ENCODE results near the gene AAGAB. TPM values are rescaled to one million over a fixed set of nuclear protein-coding genes. Genes with fewer than 3 reads are reported as not detected.
"Not testable (repeated sequence)": the region's sequence is repeated elsewhere in the genome, so short reads cannot be mapped to it uniquely, and the experiment has no call there.

AAGAB gene
- total RNA-seq, 4 donors from 2014 or later = 29.4 to 39.2 (median 30.9) TPM

DNA sequence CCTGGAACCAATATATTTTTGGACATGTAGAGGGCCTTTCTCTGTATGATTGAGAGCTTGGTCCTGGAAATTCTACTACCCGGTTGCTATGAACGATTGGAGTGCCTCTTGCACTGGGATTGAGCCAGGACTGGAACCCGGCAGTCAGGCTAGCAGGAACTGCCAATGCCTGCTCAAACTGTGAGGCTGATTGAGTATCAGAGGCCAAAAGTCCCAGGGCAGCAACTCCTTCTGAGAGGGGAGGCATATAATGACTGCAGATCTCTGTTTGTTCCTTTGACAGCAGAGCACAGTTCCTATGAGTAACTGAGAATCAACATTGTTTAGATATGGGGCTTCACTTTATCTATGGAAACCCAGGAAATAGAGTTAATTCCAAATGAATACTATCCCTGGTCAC, 13.0 kb upstream of the AAGAB start:
- no peaks in the 10 kb centered on the region for H3K27me3 ChIP-seq
- TF ChIP-seq, protein P1, sequence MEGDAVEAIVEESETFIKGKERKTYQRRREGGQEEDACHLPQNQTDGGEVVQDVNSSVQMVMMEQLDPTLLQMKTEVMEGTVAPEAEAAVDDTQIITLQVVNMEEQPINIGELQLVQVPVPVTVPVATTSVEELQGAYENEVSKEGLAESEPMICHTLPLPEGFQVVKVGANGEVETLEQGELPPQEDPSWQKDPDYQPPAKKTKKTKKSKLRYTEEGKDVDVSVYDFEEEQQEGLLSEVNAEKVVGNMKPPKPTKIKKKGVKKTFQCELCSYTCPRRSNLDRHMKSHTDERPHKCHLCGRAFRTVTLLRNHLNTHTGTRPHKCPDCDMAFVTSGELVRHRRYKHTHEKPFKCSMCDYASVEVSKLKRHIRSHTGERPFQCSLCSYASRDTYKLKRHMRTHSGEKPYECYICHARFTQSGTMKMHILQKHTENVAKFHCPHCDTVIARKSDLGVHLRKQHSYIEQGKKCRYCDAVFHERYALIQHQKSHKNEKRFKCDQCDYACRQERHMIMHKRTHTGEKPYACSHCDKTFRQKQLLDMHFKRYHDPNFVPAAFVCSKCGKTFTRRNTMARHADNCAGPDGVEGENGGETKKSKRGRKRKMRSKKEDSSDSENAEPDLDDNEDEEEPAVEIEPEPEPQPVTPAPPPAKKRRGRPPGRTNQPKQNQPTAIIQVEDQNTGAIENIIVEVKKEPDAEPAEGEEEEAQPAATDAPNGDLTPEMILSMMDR (IDR thresholded peaks at IDR 0.05 in 4 of 5, conservative IDR thresholded peaks at IDR 0.05 in 1 of 5) = no peak
- TF ChIP-seq POLR2A (IDR thresholded peaks at IDR 0.05) = no peak
- DNase-seq (no peak), ATAC-seq (no peak)
- H3K4me1 ChIP-seq = no peaks in the 10 kb centered on the region
- intact Hi-C loops (cut with DNase I; ENCODE audit: low total_unique reads) = no loop called here
- no peak overlapping the region for H3K27ac ChIP-seq
- no peaks in the 10 kb centered on the region for H3K9me3 ChIP-seq
- no peak overlapping the region for H3K4me3 ChIP-seq
- in situ Hi-C loops (cut with MboI; ENCODE audit: low sequenced_read_pairs in 4 of 4) = no loop called here
- H3K36me3 ChIP-seq = no peaks in the 10 kb centered on the region

DNA sequence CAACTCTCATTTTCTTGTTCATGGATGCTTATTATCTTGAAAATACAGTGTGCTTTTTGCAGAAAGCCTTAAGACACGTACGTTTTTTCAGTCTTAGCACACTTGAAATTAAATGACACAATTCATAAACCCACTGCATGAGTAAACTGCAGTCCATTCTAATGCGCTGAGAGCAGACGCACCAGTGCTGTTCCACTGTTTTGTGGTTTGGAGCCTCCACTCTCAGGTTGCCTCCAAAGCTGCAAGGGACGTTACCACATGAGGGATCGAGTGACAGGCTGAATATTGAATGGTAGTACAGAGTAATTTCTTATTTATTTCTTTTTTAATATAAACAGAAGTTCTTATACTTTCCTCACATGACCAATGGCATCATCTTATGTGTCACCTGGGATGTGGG, 12.4 kb upstream of the AAGAB start:
- no peak for DNase-seq
- no peak for TF ChIP-seq POLR2A (IDR thresholded peaks at IDR 0.05)
- TF ChIP-seq, protein P1 (IDR thresholded peaks at IDR 0.05 in 4 of 5, conservative IDR thresholded peaks at IDR 0.05 in 1 of 5) = no peak
- intact Hi-C loops (cut with DNase I; ENCODE audit: low total_unique reads) = no loop called here
- Histone ChIP-seq H3K27ac (no peak overlapping the region), H3K36me3 (no peaks in the 10 kb centered on the region), H3K4me1 (no peaks in the 10 kb centered on the region), H3K27me3 (no peaks in the 10 kb centered on the region), H3K9me3 (no peaks in the 10 kb centered on the region), H3K4me3 (no peak overlapping the region)
- no peak for ATAC-seq
- in situ Hi-C loops (cut with MboI; ENCODE audit: low sequenced_read_pairs in 4 of 4) = no loop called here

GRCh38 chr15:67259806-67260205, 5.3 kb upstream of the AAGAB start:
- no peaks in the 10 kb centered on the region for H3K27me3 ChIP-seq

DNA sequence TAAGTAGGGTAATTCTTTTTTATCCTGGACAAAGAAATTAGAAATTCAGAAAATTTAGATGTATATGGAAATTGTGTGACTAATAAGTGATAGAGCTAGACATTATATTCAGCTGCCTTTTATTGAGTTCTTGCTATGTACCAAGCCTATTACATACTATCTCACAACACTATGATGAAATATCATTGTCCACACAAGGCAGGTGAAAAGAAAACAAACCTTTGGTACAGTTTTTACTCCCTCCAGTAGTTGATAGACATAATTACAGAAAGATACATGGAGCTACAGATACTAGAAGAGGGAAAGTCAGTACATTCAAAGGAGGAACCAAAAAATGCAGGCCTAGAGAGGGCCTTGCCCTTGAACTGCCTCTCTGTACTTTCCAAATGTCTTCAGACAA, 4.9 kb upstream of the AAGAB start:
- no peaks in the 10 kb centered on the region for H3K27me3 ChIP-seq
- no peaks in the 10 kb centered on the region for H3K9me3 ChIP-seq
- H3K4me1 ChIP-seq = peaks cover 0 to 4% of the 10 kb centered on the region in 2 donors
- H3K4me3 ChIP-seq = no peak overlapping the region
- DNase-seq (no peak), ATAC-seq (no peak)
- H3K27ac ChIP-seq = no peak overlapping the region
- no peaks in the 10 kb centered on the region for H3K36me3 ChIP-seq
- intact Hi-C loops (cut with DNase I; ENCODE audit: low total_unique reads) (loop anchor here (10.0 kb wide), 1 partner anchor 285 kb away; the partner anchor contains the start of gene MAP2K5), in situ Hi-C loops (cut with MboI; ENCODE audit: low sequenced_read_pairs in 4 of 4) (loop anchor here in 1 of 4 donors (10.0 kb wide), 1 partner anchor 195 kb away; the partner anchor contains the start of gene SMAD3)
- no peak for TF ChIP-seq POLR2A (IDR thresholded peaks at IDR 0.05)
- TF ChIP-seq, protein P1 (IDR thresholded peaks at IDR 0.05 in 4 of 5, conservative IDR thresholded peaks at IDR 0.05 in 1 of 5) = no peak

More at GRCh38 chr15:67259806-67260205, 5.3 kb upstream of the AAGAB start:
- Histone ChIP-seq H3K9me3 (no peaks in the 10 kb centered on the region), H3K27ac (no peak overlapping the region), H3K36me3 (no peaks in the 10 kb centered on the region), H3K4me3 (no peak overlapping the region), H3K4me1 (peaks cover 0 to 4% of the 10 kb centered on the region in 2 donors)
- no peak for TF ChIP-seq POLR2A (IDR thresholded peaks at IDR 0.05)
- TF ChIP-seq, protein P1 (IDR thresholded peaks at IDR 0.05 in 4 of 5, conservative IDR thresholded peaks at IDR 0.05 in 1 of 5) = no peak
- intact Hi-C loops (cut with DNase I; ENCODE audit: low total_unique reads) (loop anchor here (10.0 kb wide), 1 partner anchor 285 kb away; the partner anchor contains the start of gene MAP2K5), in situ Hi-C loops (cut with MboI; ENCODE audit: low sequenced_read_pairs in 4 of 4) (loop anchor here in 1 of 4 donors (10.0 kb wide), 1 partner anchor 195 kb away; the partner anchor contains the start of gene SMAD3)
- DNase-seq (no peak), ATAC-seq (no peak)

- intact Hi-C loops (cut with DNase I; ENCODE audit: low total_unique reads) (loop anchor here (10.0 kb wide), 1 partner anchor 286 kb away; the partner anchor contains the start of gene MAP2K5), in situ Hi-C loops (cut with MboI; ENCODE audit: low sequenced_read_pairs in 4 of 4) (loop anchor here in 1 of 4 donors (10.0 kb wide), 1 partner anchor 194 kb away; the partner anchor contains the start of gene SMAD3)
- not testable (repeated sequence) for H3K4me3 ChIP-seq, H3K9me3 ChIP-seq, DNase-seq, H3K27me3 ChIP-seq, ATAC-seq, H3K36me3 ChIP-seq, H3K4me1 ChIP-seq, H3K27ac ChIP-seq
Observed at GRCh38 chr15:67258412-67258811, 4.0 kb upstream of the AAGAB start.
